Measurements from ENCODE around the gene RASAL2. TPM values are rescaled to one million over a fixed set of nuclear protein-coding genes. Genes with fewer than 3 reads are reported as not detected.

RASAL2 gene
- polyA plus RNA-seq, 2 of the 4 experiments (the other 2 are of a cell fraction) = 7.1 to 17.6 TPM

DNA sequence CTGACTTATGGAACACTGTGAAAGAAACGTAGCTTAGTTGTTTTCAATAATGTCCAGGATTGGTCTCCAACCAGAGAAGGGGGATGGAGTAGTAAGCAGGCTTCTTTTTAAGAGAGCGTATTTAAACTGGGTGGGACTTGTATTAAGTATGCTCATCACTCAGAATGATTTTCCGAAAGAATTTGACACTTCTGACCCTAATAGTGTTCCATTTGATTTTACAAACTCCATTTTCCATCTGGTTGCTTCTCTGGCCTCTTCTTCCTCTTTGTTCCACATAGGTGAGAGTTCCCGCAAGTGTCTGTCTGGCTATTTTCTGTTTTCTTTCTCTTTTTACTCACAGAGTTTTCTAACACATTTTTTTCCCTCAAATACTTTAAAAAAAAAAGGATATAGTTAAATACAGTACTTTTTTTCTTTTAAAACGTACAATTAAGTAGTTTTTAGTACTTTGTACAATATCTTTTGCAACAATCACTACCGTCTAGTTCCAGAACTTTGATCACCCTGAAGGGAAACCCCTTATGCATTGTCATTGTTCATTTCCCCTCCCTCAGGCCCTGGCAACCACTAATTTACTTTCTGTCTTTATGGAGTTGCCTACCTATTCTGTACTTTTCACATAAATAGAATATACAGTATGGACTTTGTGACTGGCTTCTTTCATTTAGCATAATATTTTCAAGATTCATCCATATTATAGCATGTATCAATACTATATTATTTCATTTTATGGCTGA is 67.0 kb downstream of the RASAL2 start:
- H3K9me3 ChIP-seq = no peaks in the 10 kb centered on the region
- peaks cover 12% of the 10 kb centered on the region; the same call in 2 of the 3 replicates for H3K4me1 ChIP-seq
- WGBS (ENCODE audit: missing lambda C conversion rate) = 85% methylated on average over 6 of the region's 6 CpGs
- no peak for DNase-seq (ENCODE audit: low read depth in 1 of 2, low spot score in 1 of 2)
- no peak overlapping the region for H3K27ac ChIP-seq
- no peak for ATAC-seq
- ChIA-PET CTCF (interaction anchor here (0.6 kb wide), 1 partner anchor 38 kb away, joined by 3 read pairs; no protein-coding TSS in a partner anchor), POLR2A (no interaction called here)
- no peak overlapping the region for H3K4me3 ChIP-seq
- TF ChIP-seq, protein P1, sequence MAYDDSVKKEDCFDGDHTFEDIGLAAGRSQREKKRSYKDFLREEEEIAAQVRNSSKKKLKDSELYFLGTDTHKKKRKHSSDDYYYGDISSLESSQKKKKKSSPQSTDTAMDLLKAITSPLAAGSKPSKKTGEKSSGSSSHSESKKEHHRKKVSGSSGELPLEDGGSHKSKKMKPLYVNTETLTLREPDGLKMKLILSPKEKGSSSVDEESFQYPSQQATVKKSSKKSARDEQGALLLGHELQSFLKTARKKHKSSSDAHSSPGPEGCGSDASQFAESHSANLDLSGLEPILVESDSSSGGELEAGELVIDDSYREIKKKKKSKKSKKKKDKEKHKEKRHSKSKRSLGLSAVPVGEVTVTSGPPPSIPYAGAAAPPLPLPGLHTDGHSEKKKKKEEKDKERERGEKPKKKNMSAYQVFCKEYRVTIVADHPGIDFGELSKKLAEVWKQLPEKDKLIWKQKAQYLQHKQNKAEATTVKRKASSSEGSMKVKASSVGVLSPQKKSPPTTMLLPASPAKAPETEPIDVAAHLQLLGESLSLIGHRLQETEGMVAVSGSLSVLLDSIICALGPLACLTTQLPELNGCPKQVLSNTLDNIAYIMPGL (CRISPR knock-in tag; IDR thresholded peaks at IDR 0.05; ENCODE audit: borderline replicate concordance) = no peak
- TF ChIP-seq, protein P2, sequence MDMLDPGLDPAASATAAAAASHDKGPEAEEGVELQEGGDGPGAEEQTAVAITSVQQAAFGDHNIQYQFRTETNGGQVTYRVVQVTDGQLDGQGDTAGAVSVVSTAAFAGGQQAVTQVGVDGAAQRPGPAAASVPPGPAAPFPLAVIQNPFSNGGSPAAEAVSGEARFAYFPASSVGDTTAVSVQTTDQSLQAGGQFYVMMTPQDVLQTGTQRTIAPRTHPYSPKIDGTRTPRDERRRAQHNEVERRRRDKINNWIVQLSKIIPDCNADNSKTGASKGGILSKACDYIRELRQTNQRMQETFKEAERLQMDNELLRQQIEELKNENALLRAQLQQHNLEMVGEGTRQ (IDR thresholded peaks at IDR 0.05) = no peak
- no peak for TF ChIP-seq CEBPB (IDR thresholded peaks at IDR 0.05)
- TF ChIP-seq HOXA7 (CRISPR knock-in tag; IDR thresholded peaks at IDR 0.05) = no peak
- TF ChIP-seq, protein P3, sequence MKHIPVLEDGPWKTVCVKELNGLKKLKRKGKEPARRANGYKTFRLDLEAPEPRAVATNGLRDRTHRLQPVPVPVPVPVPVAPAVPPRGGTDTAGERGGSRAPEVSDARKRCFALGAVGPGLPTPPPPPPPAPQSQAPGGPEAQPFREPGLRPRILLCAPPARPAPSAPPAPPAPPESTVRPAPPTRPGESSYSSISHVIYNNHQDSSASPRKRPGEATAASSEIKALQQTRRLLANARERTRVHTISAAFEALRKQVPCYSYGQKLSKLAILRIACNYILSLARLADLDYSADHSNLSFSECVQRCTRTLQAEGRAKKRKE (CRISPR knock-in tag; IDR thresholded peaks at IDR 0.05; ENCODE audit: low read depth) = no peak
- no peak for TF ChIP-seq RFX5 (IDR thresholded peaks at IDR 0.05)
- TF ChIP-seq TP53 (CRISPR knock-in tag; IDR thresholded peaks at IDR 0.05) = no peak
- TF ChIP-seq BHLHE40 (IDR thresholded peaks at IDR 0.05; ENCODE audit: low read depth, low read length) = no peak
- TF ChIP-seq ZFP36 (IDR thresholded peaks at IDR 0.05; ENCODE audit: borderline replicate concordance, partially characterized antibody) = no peak
- TF ChIP-seq, protein P4, sequence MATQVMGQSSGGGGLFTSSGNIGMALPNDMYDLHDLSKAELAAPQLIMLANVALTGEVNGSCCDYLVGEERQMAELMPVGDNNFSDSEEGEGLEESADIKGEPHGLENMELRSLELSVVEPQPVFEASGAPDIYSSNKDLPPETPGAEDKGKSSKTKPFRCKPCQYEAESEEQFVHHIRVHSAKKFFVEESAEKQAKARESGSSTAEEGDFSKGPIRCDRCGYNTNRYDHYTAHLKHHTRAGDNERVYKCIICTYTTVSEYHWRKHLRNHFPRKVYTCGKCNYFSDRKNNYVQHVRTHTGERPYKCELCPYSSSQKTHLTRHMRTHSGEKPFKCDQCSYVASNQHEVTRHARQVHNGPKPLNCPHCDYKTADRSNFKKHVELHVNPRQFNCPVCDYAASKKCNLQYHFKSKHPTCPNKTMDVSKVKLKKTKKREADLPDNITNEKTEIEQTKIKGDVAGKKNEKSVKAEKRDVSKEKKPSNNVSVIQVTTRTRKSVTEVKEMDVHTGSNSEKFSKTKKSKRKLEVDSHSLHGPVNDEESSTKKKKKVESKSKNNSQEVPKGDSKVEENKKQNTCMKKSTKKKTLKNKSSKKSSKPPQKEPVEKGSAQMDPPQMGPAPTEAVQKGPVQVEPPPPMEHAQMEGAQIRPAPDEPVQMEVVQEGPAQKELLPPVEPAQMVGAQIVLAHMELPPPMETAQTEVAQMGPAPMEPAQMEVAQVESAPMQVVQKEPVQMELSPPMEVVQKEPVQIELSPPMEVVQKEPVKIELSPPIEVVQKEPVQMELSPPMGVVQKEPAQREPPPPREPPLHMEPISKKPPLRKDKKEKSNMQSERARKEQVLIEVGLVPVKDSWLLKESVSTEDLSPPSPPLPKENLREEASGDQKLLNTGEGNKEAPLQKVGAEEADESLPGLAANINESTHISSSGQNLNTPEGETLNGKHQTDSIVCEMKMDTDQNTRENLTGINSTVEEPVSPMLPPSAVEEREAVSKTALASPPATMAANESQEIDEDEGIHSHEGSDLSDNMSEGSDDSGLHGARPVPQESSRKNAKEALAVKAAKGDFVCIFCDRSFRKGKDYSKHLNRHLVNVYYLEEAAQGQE (IDR thresholded peaks at IDR 0.05) = no peak
- TF ChIP-seq EHMT2 (IDR thresholded peaks at IDR 0.05; ENCODE audit: low read depth) = no peak
- TF ChIP-seq ESRRA (IDR thresholded peaks at IDR 0.05; ENCODE audit: borderline replicate concordance, low read length) = no peak
- TF ChIP-seq GATA3 (IDR thresholded peaks at IDR 0.05; ENCODE audit: borderline replicate concordance) = no peak
- TF ChIP-seq PHF8 (IDR thresholded peaks at IDR 0.05; ENCODE audit: borderline replicate concordance, low read depth) = no peak
- TF ChIP-seq JUN (IDR thresholded peaks at IDR 0.05) = no peak
- no peak for TF ChIP-seq KDM1A (IDR thresholded peaks at IDR 0.05; ENCODE audit: low read depth)
- no peak for TF ChIP-seq TFCP2L1 (CRISPR knock-in tag; IDR thresholded peaks at IDR 0.05)
- TF ChIP-seq POLR2AphosphoS2 (conservative IDR thresholded peaks at IDR 0.05; ENCODE audit: low read length) = no peak
- H3K4me2 ChIP-seq = no peak overlapping the region
- no peak for FAIRE-seq

DNA sequence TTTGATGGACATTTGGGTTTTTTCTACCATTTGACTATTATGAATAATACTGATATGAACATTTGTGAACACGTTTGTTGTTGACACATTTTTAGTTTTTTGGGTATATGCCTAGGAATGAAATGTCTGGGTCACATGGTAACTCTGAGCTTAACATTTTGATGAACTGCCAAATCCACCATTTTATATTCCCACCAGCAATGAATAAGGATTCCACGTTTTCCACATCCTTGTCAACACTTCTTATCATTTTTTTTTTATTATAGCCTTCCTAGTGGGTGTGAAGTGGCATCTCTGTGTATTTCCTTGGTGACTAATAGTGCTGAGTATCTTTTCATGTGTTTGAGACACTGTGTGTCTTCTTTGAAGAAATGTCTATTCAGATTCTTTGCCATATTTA is 67.6 kb downstream of the RASAL2 start:
- FAIRE-seq (no peak), DNase-seq (ENCODE audit: low read depth in 1 of 2, low spot score in 1 of 2) (no peak)

More for the DNA sequence above, 67.6 kb downstream of the RASAL2 start:
- no peak for ATAC-seq
- Histone ChIP-seq H3K4me1 (peaks cover 6% of the 10 kb centered on the region; the same call in 1 of the 3 replicates), H3K9me3 (no peaks in the 10 kb centered on the region), H3K4me2 (no peak overlapping the region), H3K27ac (no peak overlapping the region), H3K4me3 (no peak overlapping the region)
- ChIA-PET CTCF (interaction anchor here (0.6 kb wide), 1 partner anchor 37 kb away, joined by 3 read pairs; no protein-coding TSS in a partner anchor), POLR2A (no interaction called here)
- WGBS (ENCODE audit: missing lambda C conversion rate) = 64% methylated on average over 2 of the region's 2 CpGs
- TF ChIP-seq, protein P5, sequence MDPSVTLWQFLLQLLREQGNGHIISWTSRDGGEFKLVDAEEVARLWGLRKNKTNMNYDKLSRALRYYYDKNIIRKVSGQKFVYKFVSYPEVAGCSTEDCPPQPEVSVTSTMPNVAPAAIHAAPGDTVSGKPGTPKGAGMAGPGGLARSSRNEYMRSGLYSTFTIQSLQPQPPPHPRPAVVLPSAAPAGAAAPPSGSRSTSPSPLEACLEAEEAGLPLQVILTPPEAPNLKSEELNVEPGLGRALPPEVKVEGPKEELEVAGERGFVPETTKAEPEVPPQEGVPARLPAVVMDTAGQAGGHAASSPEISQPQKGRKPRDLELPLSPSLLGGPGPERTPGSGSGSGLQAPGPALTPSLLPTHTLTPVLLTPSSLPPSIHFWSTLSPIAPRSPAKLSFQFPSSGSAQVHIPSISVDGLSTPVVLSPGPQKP (IDR thresholded peaks at IDR 0.05; ENCODE audit: low read depth, low read length) = no peak

Measured in A549 (cell line).